Jurkat, Clone E6-1 (cell line): ENCODE measurements around the gene GJC1. TPM values are rescaled to one million over a fixed set of nuclear protein-coding genes. Genes with fewer than 3 reads are reported as not detected.

ENCODE experiments used
- DNase-seq: peaks from one replicate; pipeline ENCODE4 v3.0.0-alpha.2; 2011; ENCODE audit warnings: low read depth, low spot score
- H3K4me3 ChIP-seq: 2 replicates; pipeline ENCODE4 v1.5.1; 2011; ENCODE audit warnings: mild to moderate bottlenecking, low read length, control low read depth, moderate library complexity
- polyA plus RNA-seq: library from polyadenylated mRNA; unstranded; fragments of >200 nt; gene quantifications from one replicate; pipeline ENCODE4 v1.2.1, GENCODE V29; 2012; ENCODE audit warnings: missing spikeins; ENCODE audit not compliant: insufficient read length, insufficient read depth

GJC1 gene
- 17.2 TPM for polyA plus RNA-seq

GRCh38 chr17:44829523-44830358 lies at the start of gene GJC1:
TSS of gene GJC1 (minus strand) at chr17:44830287. CDS start at chr17:44805817, 24,470 bp downstream.
- DNase-seq, result no peak
- H3K4me3 ChIP-seq, result peak within 1 kb of the TSS; percentile 78

GRCh38 chr17:44879376-44879775 lies 49.3 kb upstream of the GJC1 start:
- H3K4me3 ChIP-seq, result no peak overlapping the region
- no peak for DNase-seq

- no peak for DNase-seq
- no peak overlapping the region for H3K4me3 ChIP-seq
Measured at GRCh38 chr17:44878627-44879221, 48.6 kb upstream of the GJC1 start.

- no peak overlapping the region for H3K4me3 ChIP-seq
- no peak for DNase-seq
Measured at GRCh38 chr17:44877121-44877520, 47.0 kb upstream of the GJC1 start.

- DNase-seq, result no peak
- no peak overlapping the region for H3K4me3 ChIP-seq
Measured at GRCh38 chr17:44875761-44876160, 45.7 kb upstream of the GJC1 start.

- no peak overlapping the region for H3K4me3 ChIP-seq
- no peak for DNase-seq
Measured at GRCh38 chr17:44872131-44872768, 42.2 kb upstream of the GJC1 start.

- DNase-seq, result no peak
- H3K4me3 ChIP-seq, result no peak overlapping the region
Measured at GRCh38 chr17:44871556-44871955, 41.5 kb upstream of the GJC1 start.

- no peak for DNase-seq
Measured at GRCh38 chr17:44867841-44868240, 37.8 kb upstream of the GJC1 start.

GRCh38 chr17:44865931-44866330 lies 35.8 kb upstream of the GJC1 start:
- no peak overlapping the region for H3K4me3 ChIP-seq
- no peak for DNase-seq

More at GRCh38 chr17:44867841-44868240, 37.8 kb upstream of the GJC1 start:
- no peak overlapping the region for H3K4me3 ChIP-seq

- peak; percentile 66 for DNase-seq
- H3K4me3 ChIP-seq, result no peak overlapping the region
Measured at GRCh38 chr17:44865231-44865660, 35.2 kb upstream of the GJC1 start.

- no peak overlapping the region for H3K4me3 ChIP-seq
- DNase-seq, result no peak
Measured at GRCh38 chr17:44864831-44865230, 34.7 kb upstream of the GJC1 start.

GRCh38 chr17:44863061-44863918 lies 33.2 kb upstream of the GJC1 start:
- DNase-seq, result no peak
- H3K4me3 ChIP-seq, result no peak overlapping the region

- no peak overlapping the region for H3K4me3 ChIP-seq
- no peak for DNase-seq
Measured at GRCh38 chr17:44862278-44862914, 32.3 kb upstream of the GJC1 start.

- DNase-seq, result no peak
- H3K4me3 ChIP-seq, result no peak overlapping the region
Measured at GRCh38 chr17:44859701-44860100, 29.6 kb upstream of the GJC1 start.

- no peak overlapping the region for H3K4me3 ChIP-seq
- DNase-seq, result no peak
Measured at GRCh38 chr17:44854192-44854591, 24.1 kb upstream of the GJC1 start.

- H3K4me3 ChIP-seq, result no peak overlapping the region
- no peak for DNase-seq
Measured at GRCh38 chr17:44850612-44851011, 20.5 kb upstream of the GJC1 start.

GRCh38 chr17:44850025-44850424 lies 19.9 kb upstream of the GJC1 start:
- H3K4me3 ChIP-seq, result no peak overlapping the region

GRCh38 chr17:44848961-44849489 lies 18.9 kb upstream of the GJC1 start:
- no peak overlapping the region for H3K4me3 ChIP-seq
- no peak for DNase-seq

More at GRCh38 chr17:44850025-44850424, 19.9 kb upstream of the GJC1 start:
- no peak for DNase-seq
